ENCODE data around the gene ALG6.
"Not testable (repeated sequence)": the region's sequence is repeated elsewhere in the genome, so short reads cannot be mapped to it uniquely, and the experiment has no call there.

ALG6 gene

GRCh38 chr1:63328781-63329180, 38.6 kb upstream of the ALG6 start:
- Histone ChIP-seq H3K4me1 (ENCODE audit: control insufficient read depth in 2 of 2, insufficient read depth in 2 of 2, low read length in 2 of 2) (peaks cover 2 to 3% of the 10 kb centered on the region in 2 donors), H3K36me3 (ENCODE audit: control insufficient read depth in 2 of 2, insufficient read depth in 2 of 2, low read length in 2 of 2) (no peaks in the 10 kb centered on the region), H3K9me3 (ENCODE audit: control insufficient read depth in 2 of 2, low read length in 2 of 2) (no peaks in the 10 kb centered on the region), H3K27me3 (ENCODE audit: control insufficient read depth in 2 of 2, insufficient read depth in 2 of 2, low read length in 2 of 2) (peaks cover 79 to 81% of the 10 kb centered on the region in 2 donors), H3K9ac (ENCODE audit: low read depth in 1 of 2, low read length in 2 of 2) (no peak overlapping the region), H3K4me3 (ENCODE audit: low read length in 2 of 2) (no peak overlapping the region), H3K27ac (ENCODE audit: low read depth in 2 of 2, low read length in 2 of 2) (no peak overlapping the region)

- H3K4me1 ChIP-seq (ENCODE audit: control insufficient read depth in 2 of 2, insufficient read depth in 2 of 2, low read length in 2 of 2): peaks cover 0 to 2% of the 10 kb centered on the region in 2 donors
- no peak overlapping the region for H3K9ac ChIP-seq (ENCODE audit: low read depth in 1 of 2, low read length in 2 of 2)
- no peak overlapping the region for H3K4me3 ChIP-seq (ENCODE audit: low read length in 2 of 2)
- no peaks in the 10 kb centered on the region for H3K9me3 ChIP-seq (ENCODE audit: control insufficient read depth in 2 of 2, low read length in 2 of 2)
- H3K36me3 ChIP-seq (ENCODE audit: control insufficient read depth in 2 of 2, insufficient read depth in 2 of 2, low read length in 2 of 2): no peaks in the 10 kb centered on the region
- H3K27me3 ChIP-seq (ENCODE audit: control insufficient read depth in 2 of 2, insufficient read depth in 2 of 2, low read length in 2 of 2): peaks cover 74 to 75% of the 10 kb centered on the region in 2 donors
- H3K27ac ChIP-seq (ENCODE audit: low read depth in 2 of 2, low read length in 2 of 2): no peak overlapping the region
Observed at GRCh38 chr1:63329621-63330330, 37.7 kb upstream of the ALG6 start.

- H3K4me3 ChIP-seq (ENCODE audit: low read length in 2 of 2): no peak overlapping the region
Observed at GRCh38 chr1:63330331-63330916, 37.0 kb upstream of the ALG6 start.

GRCh38 chr1:63342402-63342801, 25.0 kb upstream of the ALG6 start:
- no peaks in the 10 kb centered on the region for H3K9me3 ChIP-seq (ENCODE audit: control insufficient read depth in 2 of 2, low read length in 2 of 2)
- H3K27me3 ChIP-seq (ENCODE audit: control insufficient read depth in 2 of 2, insufficient read depth in 2 of 2, low read length in 2 of 2): peaks cover 3 to 15% of the 10 kb centered on the region in 2 donors
- no peak overlapping the region for H3K4me3 ChIP-seq (ENCODE audit: low read length in 2 of 2)
- H3K27ac ChIP-seq (ENCODE audit: low read depth in 2 of 2, low read length in 2 of 2): no peak overlapping the region
- no peaks in the 10 kb centered on the region for H3K4me1 ChIP-seq (ENCODE audit: control insufficient read depth in 2 of 2, insufficient read depth in 2 of 2, low read length in 2 of 2)
- H3K9ac ChIP-seq (ENCODE audit: low read depth in 1 of 2, low read length in 2 of 2): no peak overlapping the region
- no peaks in the 10 kb centered on the region for H3K36me3 ChIP-seq (ENCODE audit: control insufficient read depth in 2 of 2, insufficient read depth in 2 of 2, low read length in 2 of 2)

More at GRCh38 chr1:63330331-63330916, 37.0 kb upstream of the ALG6 start:
- no peak overlapping the region for H3K27ac ChIP-seq (ENCODE audit: low read depth in 2 of 2, low read length in 2 of 2)
- no peak overlapping the region for H3K9ac ChIP-seq (ENCODE audit: low read depth in 1 of 2, low read length in 2 of 2)
- H3K9me3 ChIP-seq (ENCODE audit: control insufficient read depth in 2 of 2, low read length in 2 of 2): no peaks in the 10 kb centered on the region
- peaks cover 0 to 2% of the 10 kb centered on the region in 2 donors for H3K4me1 ChIP-seq (ENCODE audit: control insufficient read depth in 2 of 2, insufficient read depth in 2 of 2, low read length in 2 of 2)
- H3K27me3 ChIP-seq (ENCODE audit: control insufficient read depth in 2 of 2, insufficient read depth in 2 of 2, low read length in 2 of 2): peaks cover 71 to 76% of the 10 kb centered on the region in 2 donors
- H3K36me3 ChIP-seq (ENCODE audit: control insufficient read depth in 2 of 2, insufficient read depth in 2 of 2, low read length in 2 of 2): no peaks in the 10 kb centered on the region

- no peaks in the 10 kb centered on the region for H3K9me3 ChIP-seq (ENCODE audit: control insufficient read depth in 2 of 2, low read length in 2 of 2)
- H3K36me3 ChIP-seq (ENCODE audit: control insufficient read depth in 2 of 2, insufficient read depth in 2 of 2, low read length in 2 of 2): no peaks in the 10 kb centered on the region
- H3K27ac ChIP-seq (ENCODE audit: low read depth in 2 of 2, low read length in 2 of 2): no peak overlapping the region
- H3K27me3 ChIP-seq (ENCODE audit: control insufficient read depth in 2 of 2, insufficient read depth in 2 of 2, low read length in 2 of 2): peaks cover 3 to 15% of the 10 kb centered on the region in 2 donors
- no peak overlapping the region for H3K9ac ChIP-seq (ENCODE audit: low read depth in 1 of 2, low read length in 2 of 2)
- H3K4me3 ChIP-seq (ENCODE audit: low read length in 2 of 2): no peak overlapping the region
- H3K4me1 ChIP-seq (ENCODE audit: control insufficient read depth in 2 of 2, insufficient read depth in 2 of 2, low read length in 2 of 2): no peaks in the 10 kb centered on the region
Observed at GRCh38 chr1:63343922-63344321, 23.5 kb upstream of the ALG6 start.

GRCh38 chr1:63350320-63350719, 17.1 kb upstream of the ALG6 start:
- Histone ChIP-seq H3K36me3 (ENCODE audit: control insufficient read depth in 2 of 2, insufficient read depth in 2 of 2, low read length in 2 of 2) (no peaks in the 10 kb centered on the region), H3K4me1 (ENCODE audit: control insufficient read depth in 2 of 2, insufficient read depth in 2 of 2, low read length in 2 of 2) (no peaks in the 10 kb centered on the region), H3K9ac (ENCODE audit: low read depth in 1 of 2, low read length in 2 of 2) (no peak overlapping the region), H3K27ac (ENCODE audit: low read depth in 2 of 2, low read length in 2 of 2) (no peak overlapping the region), H3K4me3 (ENCODE audit: low read length in 2 of 2) (no peak overlapping the region), H3K27me3 (ENCODE audit: control insufficient read depth in 2 of 2, insufficient read depth in 2 of 2, low read length in 2 of 2) (peaks cover 6 to 9% of the 10 kb centered on the region in 2 donors), H3K9me3 (ENCODE audit: control insufficient read depth in 2 of 2, low read length in 2 of 2) (no peaks in the 10 kb centered on the region)

- H3K4me3 ChIP-seq (ENCODE audit: low read length in 2 of 2): no peak overlapping the region
- H3K4me1 ChIP-seq (ENCODE audit: control insufficient read depth in 2 of 2, insufficient read depth in 2 of 2, low read length in 2 of 2): no peaks in the 10 kb centered on the region
- no peak overlapping the region for H3K27ac ChIP-seq (ENCODE audit: low read depth in 2 of 2, low read length in 2 of 2)
- no peak overlapping the region for H3K9ac ChIP-seq (ENCODE audit: low read depth in 1 of 2, low read length in 2 of 2)
- H3K27me3 ChIP-seq (ENCODE audit: control insufficient read depth in 2 of 2, insufficient read depth in 2 of 2, low read length in 2 of 2): peaks cover 4 to 6% of the 10 kb centered on the region in 2 donors
- no peaks in the 10 kb centered on the region for H3K36me3 ChIP-seq (ENCODE audit: control insufficient read depth in 2 of 2, insufficient read depth in 2 of 2, low read length in 2 of 2)
- no peaks in the 10 kb centered on the region for H3K9me3 ChIP-seq (ENCODE audit: control insufficient read depth in 2 of 2, low read length in 2 of 2)
Observed at GRCh38 chr1:63352736-63353135, 14.7 kb upstream of the ALG6 start.

- H3K36me3 ChIP-seq (ENCODE audit: control insufficient read depth in 2 of 2, insufficient read depth in 2 of 2, low read length in 2 of 2); H3K27ac ChIP-seq (ENCODE audit: low read depth in 2 of 2, low read length in 2 of 2); H3K9ac ChIP-seq (ENCODE audit: low read depth in 1 of 2, low read length in 2 of 2); H3K4me3 ChIP-seq (ENCODE audit: low read length in 2 of 2); H3K27me3 ChIP-seq (ENCODE audit: control insufficient read depth in 2 of 2, insufficient read depth in 2 of 2, low read length in 2 of 2); H3K9me3 ChIP-seq (ENCODE audit: control insufficient read depth in 2 of 2, low read length in 2 of 2); H3K4me1 ChIP-seq (ENCODE audit: control insufficient read depth in 2 of 2, insufficient read depth in 2 of 2, low read length in 2 of 2): not testable (repeated sequence)
Observed at GRCh38 chr1:63356234-63356633, 11.2 kb upstream of the ALG6 start.

GRCh38 chr1:63359561-63359960, 7.9 kb upstream of the ALG6 start:
- Histone ChIP-seq H3K4me3 (ENCODE audit: low read length in 2 of 2) (no peak overlapping the region), H3K9me3 (ENCODE audit: control insufficient read depth in 2 of 2, low read length in 2 of 2) (no peaks in the 10 kb centered on the region), H3K36me3 (ENCODE audit: control insufficient read depth in 2 of 2, insufficient read depth in 2 of 2, low read length in 2 of 2) (no peaks in the 10 kb centered on the region)

GRCh38 chr1:63362073-63362472, 5.4 kb upstream of the ALG6 start:
- Histone ChIP-seq H3K4me3 (ENCODE audit: low read length in 2 of 2) (no peak overlapping the region), H3K27me3 (ENCODE audit: control insufficient read depth in 2 of 2, insufficient read depth in 2 of 2, low read length in 2 of 2) (no peaks in the 10 kb centered on the region), H3K27ac (ENCODE audit: low read depth in 2 of 2, low read length in 2 of 2) (no peak overlapping the region), H3K4me1 (ENCODE audit: control insufficient read depth in 2 of 2, insufficient read depth in 2 of 2, low read length in 2 of 2) (peaks cover 0 to 7% of the 10 kb centered on the region in 2 donors), H3K9me3 (ENCODE audit: control insufficient read depth in 2 of 2, low read length in 2 of 2) (no peaks in the 10 kb centered on the region), H3K36me3 (ENCODE audit: control insufficient read depth in 2 of 2, insufficient read depth in 2 of 2, low read length in 2 of 2) (no peaks in the 10 kb centered on the region), H3K9ac (ENCODE audit: low read depth in 1 of 2, low read length in 2 of 2) (no peak overlapping the region)

More at GRCh38 chr1:63359561-63359960, 7.9 kb upstream of the ALG6 start:
- Histone ChIP-seq H3K4me1 (ENCODE audit: control insufficient read depth in 2 of 2, insufficient read depth in 2 of 2, low read length in 2 of 2) (peaks cover 0 to 4% of the 10 kb centered on the region in 2 donors), H3K27me3 (ENCODE audit: control insufficient read depth in 2 of 2, insufficient read depth in 2 of 2, low read length in 2 of 2) (no peaks in the 10 kb centered on the region), H3K9ac (ENCODE audit: low read depth in 1 of 2, low read length in 2 of 2) (no peak overlapping the region), H3K27ac (ENCODE audit: low read depth in 2 of 2, low read length in 2 of 2) (no peak overlapping the region)

All from mucosa of rectum (tissue), 2 donors.